Mucosa of rectum (tissue), 2 donors: ENCODE results near the gene ZNF397.
A peak's percentile ranks its signal among the peaks of the same experiment; 100 is the strongest.

Experiments used
- H3K27ac ChIP-seq, 2 donors: one replicate each; pipeline ENCODE4 v1.7.0; 2013; ENCODE audit warnings: inconsistent platforms in 2 of 2, low read depth in 2 of 2, low read length in 2 of 2
- H3K27me3 ChIP-seq, 2 donors: one replicate each; pipeline ENCODE4 v1.7.0; 2013; ENCODE audit warnings: low read length in 2 of 2; ENCODE audit not compliant: control insufficient read depth in 2 of 2, insufficient read depth in 2 of 2
- H3K36me3 ChIP-seq, 2 donors: one replicate each; pipeline ENCODE4 v1.7.0; 2013; ENCODE audit warnings: low read length in 2 of 2; ENCODE audit not compliant: control insufficient read depth in 2 of 2, insufficient read depth in 2 of 2
- H3K4me1 ChIP-seq, 2 donors: one replicate each; pipeline ENCODE4 v1.7.0; 2013; ENCODE audit warnings: low read length in 2 of 2, mild to moderate bottlenecking in 1 of 2; ENCODE audit not compliant: control insufficient read depth in 2 of 2, insufficient read depth in 2 of 2
- H3K4me3 ChIP-seq, 2 donors: one replicate each; pipeline ENCODE4 v1.7.0; 2013; ENCODE audit warnings: low read length in 2 of 2
- H3K9ac ChIP-seq, 2 donors: one replicate each; pipeline ENCODE4 v1.7.0; 2013; ENCODE audit warnings: low read length in 2 of 2, low read depth in 1 of 2, mild to moderate bottlenecking in 1 of 2
- H3K9me3 ChIP-seq, 2 donors: one replicate each; pipeline ENCODE4 v1.7.0; 2013; ENCODE audit warnings: low read length in 2 of 2; ENCODE audit not compliant: control insufficient read depth in 2 of 2
- donor health status: healthy.
- donor health status: Normal muscosa, but diverticular disease.

ZNF397 gene

GRCh38 chr18:35289293-35289692, 48.5 kb downstream of the ZNF397 start:
- Histone ChIP-seq H3K36me3 (peaks cover 3 to 9% of the 10 kb centered on the region in 2 donors), H3K9me3 (no peaks in the 10 kb centered on the region), H3K27ac (peak overlapping the region in 1 of 2 donors; percentile 86), H3K9ac (peak overlapping the region; percentile 85 to 86), H3K27me3 (no peaks in the 10 kb centered on the region), H3K4me3 (peak overlapping the region; percentile 82 to 98), H3K4me1 (peaks cover 7 to 11% of the 10 kb centered on the region in 2 donors)

- Histone ChIP-seq H3K36me3 (peaks cover under 1 to 9% of the 10 kb centered on the region in 2 donors), H3K4me1 (peaks cover 7 to 11% of the 10 kb centered on the region in 2 donors), H3K9me3 (no peaks in the 10 kb centered on the region), H3K4me3 (peak overlapping the region; percentile 82 to 98), H3K27me3 (no peaks in the 10 kb centered on the region), H3K9ac (peak overlapping the region; percentile 85 to 86), H3K27ac (peak overlapping the region; percentile 74 to 86)
Measured at GRCh38 chr18:35289727-35290093, 48.9 kb downstream of the ZNF397 start.

GRCh38 chr18:35290094-35290735, 49.4 kb downstream of the ZNF397 start, which contains the start of gene ZSCAN30:
Gene ZSCAN30, minus strand, starts transcription at chr18:35290229. Its CDS starts 25,877 bp downstream, at chr18:35264352.
- Histone ChIP-seq H3K9me3 (no peaks in the 10 kb centered on the region), H3K27ac (peak within 1 kb of the TSS; percentile 74 to 86), H3K27me3 (no peaks in the 10 kb centered on the region), H3K4me3 (peak within 1 kb of the TSS; percentile 82 to 98), H3K36me3 (peaks cover 0 to 14% of the 10 kb centered on the region in 2 donors), H3K4me1 (peaks cover 7 to 11% of the 10 kb centered on the region in 2 donors), H3K9ac (peak within 1 kb of the TSS; percentile 85 to 86)

GRCh38 chr18:35291166-35291565, 50.3 kb downstream of the ZNF397 start:
- H3K9ac ChIP-seq, result peak overlapping the region; percentile 85 to 86
- H3K27ac ChIP-seq, result no peak overlapping the region
- peaks cover 4 to 16% of the 10 kb centered on the region in 2 donors for H3K36me3 ChIP-seq
- H3K4me3 ChIP-seq, result peak overlapping the region; percentile 82 to 98
- no peaks in the 10 kb centered on the region for H3K27me3 ChIP-seq
- H3K4me1 ChIP-seq, result peaks cover 7 to 11% of the 10 kb centered on the region in 2 donors
- H3K9me3 ChIP-seq, result no peaks in the 10 kb centered on the region

GRCh38 chr18:35296060-35296459, 55.2 kb downstream of the ZNF397 start:
- Histone ChIP-seq H3K9me3 (no peaks in the 10 kb centered on the region), H3K4me3 (no peak overlapping the region)

GRCh38 chr18:35303610-35304009, 62.8 kb downstream of the ZNF397 start:
- Histone ChIP-seq H3K36me3 (peaks cover 43 to 46% of the 10 kb centered on the region in 2 donors), H3K27ac (no peak overlapping the region), H3K27me3 (no peaks in the 10 kb centered on the region), H3K9me3 (peaks cover 36 to 38% of the 10 kb centered on the region in 2 donors), H3K4me1 (no peaks in the 10 kb centered on the region), H3K4me3 (no peak overlapping the region), H3K9ac (no peak overlapping the region)

More at GRCh38 chr18:35296060-35296459, 55.2 kb downstream of the ZNF397 start:
- Histone ChIP-seq H3K9ac (no peak overlapping the region), H3K4me1 (peaks cover 2 to 5% of the 10 kb centered on the region in 2 donors), H3K27ac (no peak overlapping the region), H3K36me3 (peaks cover 14 to 28% of the 10 kb centered on the region in 2 donors), H3K27me3 (no peaks in the 10 kb centered on the region)

- H3K9ac ChIP-seq, result no peak overlapping the region
- peaks cover 43 to 47% of the 10 kb centered on the region in 2 donors for H3K9me3 ChIP-seq
- H3K36me3 ChIP-seq, result peaks cover 34 to 42% of the 10 kb centered on the region in 2 donors
- H3K27ac ChIP-seq, result no peak overlapping the region
- no peaks in the 10 kb centered on the region for H3K27me3 ChIP-seq
- no peaks in the 10 kb centered on the region for H3K4me1 ChIP-seq
- H3K4me3 ChIP-seq, result no peak overlapping the region
Measured at GRCh38 chr18:35306588-35307250, 65.9 kb downstream of the ZNF397 start.
